Amygdala (tissue), 56 donors: Measurements from ENCODE around the gene RNU1-2.
"Not testable (repeated sequence)": the region's sequence is repeated elsewhere in the genome, so short reads cannot be mapped to it uniquely, and the experiment has no call there.

Experiments used
- DNase-seq, 56 donors: peaks; one replicate each; lab custom pipeline; 2025; lab: John Stamatoyannopoulos, UW

Gene RNU1-2

DNA sequence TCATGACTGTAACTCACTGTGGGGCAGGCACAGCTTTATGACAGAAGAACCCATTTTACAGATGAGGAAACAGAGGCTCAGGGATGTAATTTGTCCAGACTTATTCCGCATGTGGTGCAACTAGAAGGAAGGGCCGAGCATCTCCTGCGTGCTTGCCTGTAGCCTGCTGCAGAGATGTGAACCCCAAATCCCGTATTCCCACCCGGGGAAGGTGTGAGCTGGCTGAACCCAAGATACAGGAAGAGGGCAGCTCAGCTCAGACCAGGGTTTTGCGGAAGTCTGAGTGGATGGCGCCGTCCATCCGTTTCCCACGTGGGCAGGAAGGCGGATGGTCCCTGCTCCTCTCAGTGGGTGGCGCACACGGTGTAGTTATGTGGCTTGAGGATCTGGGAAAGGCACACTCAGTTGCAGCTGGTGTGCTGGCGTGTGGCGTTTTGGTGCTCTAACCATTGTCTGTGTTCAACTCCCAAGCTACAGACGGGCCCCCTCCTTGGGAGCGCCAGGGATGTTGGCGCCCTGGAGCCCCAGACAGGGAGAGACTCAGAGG is 27.2 kb downstream of the RNU1-2 start:
- peak in 2 of 56 donors; percentile 25 to 30 for DNase-seq

DNA sequence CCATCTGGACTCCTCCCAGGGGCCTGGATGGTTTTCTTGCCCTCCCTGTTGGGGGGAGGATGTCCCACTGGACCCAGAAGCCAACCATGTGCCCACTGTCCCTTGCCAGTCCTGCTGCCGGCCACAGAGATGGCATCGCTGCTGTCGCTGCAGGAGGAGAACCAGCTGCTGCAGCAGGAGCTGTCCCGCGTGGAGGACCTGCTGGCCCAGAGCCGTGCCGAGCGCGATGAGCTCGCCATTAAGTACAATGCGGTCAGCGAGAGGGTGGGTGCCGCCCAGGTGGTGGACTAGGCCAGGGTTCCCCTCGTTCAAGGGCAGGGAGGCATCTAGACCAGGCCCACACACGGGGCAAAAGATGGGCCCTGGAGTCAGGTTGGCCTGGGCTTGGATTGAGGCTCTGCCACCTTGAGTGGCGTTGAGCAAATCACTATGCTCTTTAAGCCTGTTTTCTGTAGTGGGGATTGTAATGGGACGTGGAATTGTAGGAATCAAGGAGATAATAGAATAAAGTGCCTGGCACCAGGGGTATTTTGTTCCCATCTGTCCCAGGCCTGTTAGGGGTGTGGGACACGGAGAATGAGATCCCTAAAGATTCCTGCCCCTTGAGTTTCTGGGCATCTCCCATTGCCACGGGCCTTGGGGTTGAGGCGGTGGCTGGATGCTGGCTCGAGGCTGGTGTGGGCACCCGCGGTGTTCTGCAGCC is 28.6 kb downstream of the RNU1-2 start:
- DNase-seq: peak in 1 of 56 donors; percentile 14

DNA sequence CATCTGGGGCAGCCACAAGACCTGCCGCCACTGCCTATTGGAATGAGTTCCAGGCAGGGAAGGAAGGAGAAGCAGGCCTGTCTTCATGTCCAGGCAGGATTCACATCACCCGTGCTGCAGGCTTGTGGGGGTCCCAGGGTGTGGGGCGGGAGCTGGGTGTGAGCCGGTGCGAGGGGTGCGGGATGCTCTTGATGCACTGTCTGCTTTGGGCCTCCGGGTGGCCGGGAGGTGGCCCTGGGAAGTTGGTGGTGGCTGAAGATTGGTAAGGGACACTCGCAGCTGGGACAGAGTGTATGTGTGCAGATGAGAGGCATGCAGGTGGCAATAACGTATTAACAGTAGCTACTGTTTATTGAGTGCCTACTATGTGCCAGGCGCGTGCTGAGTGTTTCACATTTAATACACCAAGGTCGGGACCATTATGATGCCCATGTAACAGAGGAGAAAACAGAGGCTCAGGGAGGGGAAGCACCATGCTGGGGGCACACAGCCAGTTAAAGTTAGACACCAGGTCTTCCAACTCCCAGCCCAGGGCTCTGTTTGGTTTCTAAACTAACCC is 29.2 kb downstream of the RNU1-2 start:
- no peak for DNase-seq

DNA sequence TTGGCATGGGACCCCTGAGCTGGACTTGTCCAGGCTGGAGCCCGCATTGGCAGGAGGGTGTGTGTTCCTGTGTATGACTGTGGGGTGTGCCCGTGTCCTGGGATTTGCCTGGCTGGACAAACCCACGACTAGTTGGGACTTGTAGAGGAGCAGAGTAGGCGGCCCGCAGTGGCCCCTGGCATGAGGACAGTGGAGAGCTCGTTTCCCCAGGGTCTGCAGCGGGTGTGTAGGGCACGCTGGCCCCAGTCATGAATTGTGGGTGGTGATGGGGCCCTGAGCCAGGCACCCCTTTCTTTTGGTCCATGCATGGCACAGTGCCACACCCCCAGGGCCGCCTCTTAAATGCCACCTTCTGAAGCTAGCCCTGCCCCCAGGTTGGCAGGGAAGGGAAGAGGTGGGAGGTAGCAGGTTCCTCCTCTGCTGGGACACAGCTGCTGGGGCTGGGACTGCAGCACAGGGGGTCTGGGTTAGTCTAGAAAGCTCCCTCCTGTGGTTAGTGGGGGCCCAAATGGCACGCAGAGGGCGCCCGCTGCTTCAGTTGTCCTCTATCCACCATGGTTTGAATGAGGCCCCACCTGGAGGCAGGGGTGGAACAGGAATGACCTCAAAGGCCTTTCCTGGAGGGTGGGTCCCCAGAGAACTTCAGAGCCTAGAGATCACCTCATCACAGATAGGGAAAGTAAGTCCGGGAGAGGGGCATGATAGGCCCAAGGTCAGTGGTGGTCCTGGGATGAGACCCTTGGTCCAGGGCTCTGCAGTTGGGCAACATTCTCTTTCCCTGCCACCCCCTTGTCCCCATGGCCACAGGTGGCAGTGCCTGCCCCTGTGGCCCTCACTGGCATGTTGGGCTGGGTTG is 30.1 kb downstream of the RNU1-2 start:
- DNase-seq: peak in 6 of 56 donors; percentile 14 to 40 (median 24)

DNA sequence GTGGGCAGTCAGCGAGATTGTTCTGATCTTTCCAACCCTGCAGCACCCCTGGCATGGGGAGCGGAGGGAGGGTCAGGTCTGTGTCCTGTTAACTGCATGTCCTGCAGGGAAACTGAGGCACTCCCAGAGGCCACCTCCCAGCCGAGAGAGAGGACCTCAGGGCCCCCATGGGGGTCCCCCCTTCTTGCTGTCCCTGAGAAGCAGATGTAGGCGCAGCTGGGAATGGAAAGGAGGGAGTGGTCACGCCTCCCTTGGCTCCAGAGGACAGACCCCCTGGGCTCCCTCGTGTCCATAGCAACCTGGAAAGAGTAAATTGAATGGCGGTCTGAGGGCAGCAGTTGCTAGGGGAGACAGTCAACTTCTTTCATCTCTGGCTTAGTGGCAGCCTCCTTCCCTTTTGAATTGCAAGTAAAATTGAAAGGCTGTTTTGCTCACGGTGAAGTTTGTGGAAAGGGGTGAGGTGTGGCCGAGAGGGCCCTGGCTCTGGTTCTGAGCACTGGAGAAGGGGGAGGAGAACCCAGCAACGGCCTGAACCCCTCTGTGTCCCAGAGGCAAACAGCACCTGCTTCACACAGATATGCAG is 30.8 kb downstream of the RNU1-2 start:
- peak in 28 of 56 donors; percentile 13 to 80 (median 52) for DNase-seq

DNA sequence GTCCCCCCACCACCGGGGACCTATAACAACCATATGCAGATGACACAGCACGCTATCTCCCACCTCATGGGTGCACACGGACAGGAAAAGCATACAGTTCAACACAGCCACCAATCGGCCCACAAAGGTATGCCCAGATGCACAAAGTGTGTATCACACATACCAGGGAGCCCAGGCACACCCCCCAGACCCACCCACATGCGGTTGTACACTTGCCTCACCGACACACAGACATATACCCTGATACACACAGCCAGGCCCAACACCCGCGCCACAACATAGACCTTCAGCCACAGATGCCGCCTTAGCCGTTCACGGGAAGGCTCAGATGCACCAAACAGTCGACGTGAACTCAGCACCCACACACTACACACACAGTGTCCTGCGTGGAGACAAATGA is 31.5 kb downstream of the RNU1-2 start:
- peak in 2 of 56 donors; percentile 34 for DNase-seq

DNA sequence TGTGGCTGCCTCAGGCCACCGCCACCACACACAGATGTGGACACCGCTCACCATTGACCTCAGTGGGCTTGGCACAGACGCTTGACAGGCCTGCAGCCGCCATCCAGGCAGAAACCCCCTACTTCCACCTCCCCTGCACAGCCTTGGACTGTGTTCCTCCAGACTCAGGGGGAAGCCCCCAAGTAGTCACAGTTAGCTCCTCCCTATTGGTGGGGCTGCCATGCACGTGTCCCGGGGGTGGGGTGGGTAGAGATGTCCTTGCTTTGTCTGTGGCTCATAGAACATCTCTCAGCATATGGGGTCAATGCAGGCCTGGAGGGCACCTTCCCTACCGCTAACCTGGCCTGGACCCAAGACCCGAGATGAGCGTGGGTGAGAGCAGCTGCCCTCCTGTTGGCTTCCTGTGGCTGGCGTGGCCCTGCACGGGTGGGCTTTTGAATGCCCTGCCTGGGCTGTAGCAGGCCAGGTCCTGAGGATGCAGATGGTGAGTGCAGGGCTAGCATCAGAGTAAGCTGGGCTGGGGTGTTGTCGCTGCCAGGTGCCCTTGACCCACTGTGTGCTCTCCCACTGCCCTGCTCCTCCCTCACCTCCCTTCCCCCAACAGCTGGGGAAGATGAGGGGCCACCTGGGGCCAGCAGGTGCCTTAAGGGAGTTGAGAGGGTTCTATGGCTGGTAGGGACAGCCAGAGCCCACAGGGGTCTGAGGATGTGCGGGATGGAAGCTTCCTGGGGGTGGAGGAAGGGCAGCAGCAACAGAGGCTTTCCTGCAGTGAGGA is 32.1 kb downstream of the RNU1-2 start:
- no peak for DNase-seq

DNA sequence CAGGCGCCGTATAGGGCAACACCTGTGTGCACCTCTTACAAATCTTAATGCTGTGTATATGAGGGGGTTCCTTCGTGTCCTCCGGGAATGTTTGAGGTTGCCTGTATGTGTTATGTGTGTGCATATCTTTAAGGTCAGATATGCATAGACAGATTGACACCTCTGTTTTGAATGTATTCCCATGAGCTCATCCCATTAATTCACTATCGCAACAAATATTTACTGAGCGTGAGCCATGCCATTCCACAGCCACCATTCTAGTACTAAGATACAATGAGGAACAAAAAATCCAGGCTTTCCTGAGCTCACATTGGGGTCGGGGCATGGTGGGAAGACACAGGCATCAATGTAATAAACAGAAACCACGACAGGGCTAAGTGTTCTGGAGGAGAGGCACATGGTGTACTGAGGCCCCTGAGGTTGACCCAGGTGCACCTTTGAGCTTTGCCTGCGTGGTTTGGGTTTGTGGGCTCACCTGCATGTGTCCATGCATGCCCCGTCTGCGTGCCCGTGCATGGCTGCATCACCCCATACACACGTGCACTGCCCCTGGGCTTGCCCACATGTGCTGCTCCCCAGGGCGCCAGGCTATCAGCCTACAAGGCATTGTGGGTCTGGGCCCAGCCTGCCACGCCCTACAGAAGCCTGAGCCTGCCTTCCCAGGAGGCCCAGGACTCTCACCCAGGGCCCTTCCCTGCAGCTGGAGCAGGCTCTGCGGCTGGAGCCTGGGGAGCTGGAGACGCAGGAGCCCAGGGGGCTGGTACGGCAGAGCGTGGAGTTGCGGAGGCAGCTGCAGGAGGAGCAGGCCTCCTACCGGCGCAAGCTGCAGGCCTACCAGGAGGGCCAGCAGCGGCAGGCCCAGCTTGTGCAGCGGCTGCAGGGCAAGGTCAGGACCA is 33.6 kb downstream of the RNU1-2 start:
- DNase-seq: not testable (repeated sequence)

DNA sequence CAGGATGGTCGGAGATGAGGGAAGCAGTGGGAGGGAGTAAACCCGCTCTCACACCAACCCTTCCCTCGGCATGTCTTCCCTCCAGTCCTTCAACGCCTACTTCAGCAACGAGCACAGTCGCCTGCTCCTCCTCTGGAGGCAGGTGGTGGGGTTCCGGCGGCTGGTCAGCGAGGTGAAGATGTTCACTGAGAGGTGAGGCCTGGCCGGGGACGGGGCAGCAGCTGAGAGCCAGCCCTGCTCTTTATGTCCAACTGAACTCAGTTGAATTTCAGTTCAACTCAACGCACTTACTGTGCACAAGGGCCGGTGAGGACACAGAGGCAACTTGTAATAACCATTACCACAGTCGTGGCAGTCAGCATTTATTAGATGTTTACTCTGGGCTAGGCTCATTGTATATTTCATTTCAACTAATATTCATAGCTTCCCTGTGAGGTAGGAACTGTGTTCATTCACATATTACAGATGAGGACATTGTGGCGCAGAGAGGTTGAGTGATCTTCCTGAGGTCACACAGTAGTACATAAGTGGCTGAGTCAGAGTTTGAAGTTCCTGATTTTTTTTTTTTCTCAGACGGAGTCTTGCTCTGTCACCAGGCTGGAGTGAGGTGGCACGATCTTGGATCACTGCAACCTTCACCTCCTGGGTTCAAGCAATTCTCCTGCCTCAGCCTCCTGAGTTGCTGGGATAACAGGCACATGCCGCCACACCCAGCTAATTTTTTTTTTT is 35.6 kb downstream of the RNU1-2 start:
- DNase-seq: not testable (repeated sequence)

DNA sequence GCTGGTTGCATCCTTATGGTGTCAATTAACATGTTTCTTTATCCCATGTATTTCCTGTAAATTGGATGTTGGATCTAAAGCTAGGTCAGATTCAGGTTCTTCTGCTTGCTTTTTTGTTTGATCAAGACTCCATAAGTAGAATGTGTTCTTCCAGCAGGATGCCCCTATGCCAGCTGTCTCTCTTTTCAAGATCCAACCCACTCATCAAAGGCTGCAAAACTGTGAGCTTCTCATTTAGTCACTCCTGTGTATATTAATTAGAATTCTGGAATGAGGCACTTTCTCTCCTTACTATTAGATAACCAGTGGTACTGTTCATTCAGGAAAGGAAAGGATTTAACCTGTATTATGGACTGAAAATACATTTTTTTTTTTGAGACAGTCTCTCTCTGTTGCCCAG is 38.2 kb downstream of the RNU1-2 start:
- DNase-seq: peak in 2 of 56 donors; percentile 27 to 44

DNA sequence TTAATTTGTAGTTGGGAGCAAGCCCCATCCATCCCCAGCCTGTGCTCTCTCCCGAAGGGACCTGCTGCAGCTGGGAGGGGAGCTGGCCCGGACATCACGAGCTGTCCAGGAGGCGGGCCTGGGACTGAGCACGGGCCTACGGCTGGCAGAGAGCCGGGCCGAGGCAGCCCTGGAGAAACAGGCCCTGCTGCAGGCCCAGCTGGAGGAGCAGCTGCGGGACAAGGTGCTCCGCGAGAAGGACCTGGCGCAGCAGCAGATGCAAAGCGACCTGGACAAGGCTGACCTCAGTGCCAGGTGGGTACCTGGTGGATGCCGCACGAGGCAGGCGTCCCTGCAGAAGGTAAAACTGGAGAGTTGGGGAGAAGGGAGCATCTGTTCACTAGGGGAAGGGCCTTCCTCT is 40.8 kb downstream of the RNU1-2 start:
- not testable (repeated sequence) for DNase-seq

DNA sequence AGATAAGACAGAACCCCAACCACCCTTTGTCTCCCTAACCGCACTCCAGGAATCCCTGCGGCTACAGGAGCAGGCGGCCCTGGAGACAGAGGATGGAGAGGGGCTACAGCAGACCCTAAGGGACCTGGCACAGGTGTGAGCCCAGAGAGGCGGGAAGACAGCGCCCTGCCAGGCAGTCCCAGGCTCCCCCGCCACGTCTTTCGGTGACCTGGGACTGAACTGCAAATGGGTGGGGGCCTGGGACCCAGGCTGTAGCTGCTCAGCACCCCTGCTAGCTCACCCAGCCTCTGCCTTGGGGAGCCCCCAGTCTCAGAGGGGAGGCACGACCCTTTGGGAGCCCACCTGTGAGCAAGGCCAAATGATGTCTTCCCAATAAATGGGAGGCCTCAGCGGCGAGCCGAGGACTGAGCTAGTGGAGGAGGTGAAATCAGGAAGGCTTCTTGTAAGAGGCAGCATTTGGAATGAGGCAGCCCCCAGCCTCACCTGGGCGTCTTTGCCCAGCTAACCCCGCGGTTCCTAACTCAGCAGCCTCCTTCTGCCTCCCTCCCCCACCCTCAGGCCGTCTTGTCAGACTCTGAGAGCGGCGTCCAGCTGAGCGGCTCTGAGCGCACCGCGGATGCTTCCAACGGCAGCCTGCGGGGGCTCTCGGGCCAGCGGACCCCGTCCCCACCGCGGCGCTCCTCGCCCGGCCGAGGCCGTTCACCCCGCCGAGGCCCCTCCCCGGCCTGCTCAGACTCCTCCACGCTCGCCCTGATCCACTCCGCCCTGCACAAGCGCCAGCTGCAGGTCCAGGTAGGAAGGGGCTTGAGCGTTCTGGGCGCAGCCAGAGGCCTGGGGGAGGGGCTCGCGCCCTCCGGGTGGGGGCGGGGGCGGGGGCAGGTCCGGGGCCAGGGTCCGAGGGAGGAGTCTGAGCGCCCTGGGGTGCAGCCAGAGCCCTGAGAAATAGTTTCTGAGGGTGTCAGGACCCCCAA is 42.9 kb downstream of the RNU1-2 start:
- DNase-seq: no peak

DNA sequence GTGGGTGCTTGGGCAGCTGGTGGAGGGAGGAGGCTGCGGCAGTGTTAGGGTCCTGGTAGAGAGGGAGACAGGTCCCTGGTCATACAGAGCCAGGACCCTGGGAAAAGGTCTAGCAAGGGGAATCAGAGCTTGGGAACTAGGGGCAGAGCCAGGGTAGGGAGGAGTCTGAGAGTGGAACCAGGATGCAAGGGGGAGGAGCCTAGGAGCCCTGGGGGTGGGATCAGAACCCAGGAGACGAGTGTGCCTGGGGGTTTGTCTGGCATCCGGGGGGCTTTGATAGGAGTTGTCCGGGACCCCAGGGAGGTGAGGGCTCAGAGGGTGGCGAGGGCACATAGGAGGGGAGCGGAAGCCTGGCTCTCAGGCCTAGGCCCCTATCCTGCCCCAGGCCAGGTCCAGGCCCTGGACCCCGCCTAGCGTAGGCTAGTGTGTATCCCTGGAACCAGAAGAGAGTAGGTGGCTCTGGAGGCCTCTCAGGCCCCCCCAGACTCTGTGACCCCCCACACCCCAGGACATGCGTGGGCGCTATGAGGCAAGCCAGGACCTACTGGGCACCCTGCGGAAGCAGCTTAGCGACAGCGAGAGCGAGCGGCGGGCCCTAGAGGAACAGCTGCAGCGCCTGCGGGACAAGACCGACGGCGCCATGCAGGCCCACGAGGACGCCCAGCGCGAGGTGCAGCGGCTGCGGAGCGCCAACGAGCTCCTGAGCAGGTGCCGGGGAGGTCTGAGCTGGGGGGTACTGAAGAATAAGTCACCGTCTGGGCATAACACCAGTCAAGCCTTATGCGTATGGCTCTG is 43.8 kb downstream of the RNU1-2 start:
- DNase-seq: not testable (repeated sequence)

DNA sequence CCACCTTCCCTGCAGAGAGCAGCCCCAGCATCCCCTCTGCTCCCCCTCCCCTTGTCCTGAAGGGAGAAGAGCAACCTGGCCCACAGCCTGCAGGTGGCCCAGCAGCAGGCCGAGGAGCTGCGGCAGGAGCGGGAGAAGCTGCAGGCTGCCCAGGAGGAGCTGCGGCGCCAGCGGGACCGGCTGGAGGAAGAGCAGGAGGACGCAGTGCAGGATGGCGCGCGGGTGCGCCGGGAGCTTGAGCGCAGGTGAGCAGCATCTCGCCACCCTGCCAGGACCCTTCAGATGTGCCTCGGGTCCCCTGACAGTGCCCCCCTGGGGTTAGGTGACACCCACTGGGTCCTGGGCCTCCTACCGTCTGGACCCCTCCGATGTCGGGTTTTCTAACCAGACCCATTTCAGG is 48.3 kb downstream of the RNU1-2 start:
- no peak for DNase-seq

DNA sequence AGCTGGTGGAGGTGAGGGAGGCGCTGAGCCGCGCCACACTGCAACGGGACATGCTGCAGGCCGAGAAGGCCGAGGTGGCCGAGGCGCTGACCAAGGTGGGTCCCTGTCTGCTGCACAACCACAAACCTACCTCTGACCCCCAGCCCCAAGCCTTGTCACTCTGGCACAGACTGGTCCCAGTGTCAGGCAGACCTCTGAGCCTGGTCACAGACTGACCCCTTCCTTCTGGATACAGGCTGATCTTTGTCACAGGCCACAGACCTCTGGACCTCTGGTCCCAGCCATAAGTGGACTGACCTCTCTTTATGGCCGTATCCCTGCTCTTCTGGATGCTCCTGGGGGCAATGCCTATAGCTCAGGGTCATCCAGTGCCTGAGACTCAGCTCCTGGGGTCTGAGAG is 49.7 kb downstream of the RNU1-2 start:
- DNase-seq: not testable (repeated sequence)
